GM12864 (cell line): ENCODE data around the gene UQCRQ.

ENCODE experiments used
- DNase-seq: peaks from one replicate; pipeline ENCODE4 v3.0.0-alpha.2; 2011; ENCODE audit warnings: low read depth
- H3K4me3 ChIP-seq: 2 replicates; pipeline ENCODE4 v1.5.1; 2011; ENCODE audit warnings: mild to moderate bottlenecking, low read depth, low read length, control low read depth
- CTCF ChIP-seq: IDR thresholded peaks from 2 replicates; pipeline ENCODE4 v1.5.1; 2011; ENCODE audit warnings: low read depth, mild to moderate bottlenecking, moderate library complexity, low read length, control low read depth, inconsistent platforms; ENCODE audit errors: missing control alignments

Gene UQCRQ

GRCh38 chr5:132901730-132902129 is 35.3 kb downstream of the UQCRQ start:
- DNase-seq = no peak
- TF ChIP-seq CTCF = no peak
- no peak overlapping the region for H3K4me3 ChIP-seq

GRCh38 chr5:132905938-132906337 is 39.5 kb downstream of the UQCRQ start:
- DNase-seq = no peak
- no peak overlapping the region for H3K4me3 ChIP-seq
- TF ChIP-seq CTCF = no peak

- no peak for DNase-seq
- H3K4me3 ChIP-seq = no peak overlapping the region
- TF ChIP-seq CTCF = no peak
Measured at GRCh38 chr5:132907161-132907560, 40.7 kb downstream of the UQCRQ start.

GRCh38 chr5:132909702-132910101 is 43.3 kb downstream of the UQCRQ start:
- H3K4me3 ChIP-seq = no peak overlapping the region
- DNase-seq = no peak

GRCh38 chr5:132915681-132916080 is 49.2 kb downstream of the UQCRQ start:
- H3K4me3 ChIP-seq = no peak overlapping the region
- no peak for DNase-seq
- TF ChIP-seq CTCF = no peak

More at GRCh38 chr5:132909702-132910101, 43.3 kb downstream of the UQCRQ start:
- no peak for TF ChIP-seq CTCF

GRCh38 chr5:132916086-132916485 is 49.6 kb downstream of the UQCRQ start:
- no peak overlapping the region for H3K4me3 ChIP-seq
- no peak for DNase-seq
- TF ChIP-seq CTCF = no peak
